ENCODE results near the gene SLC24A4. TPM values are rescaled to one million over a fixed set of nuclear protein-coding genes. Genes with fewer than 3 reads are reported as not detected.

Gene SLC24A4
- total RNA-seq, 1 experiment from 2014 or later, result not detected

GRCh38 chr14:92455231-92455630, 132.3 kb downstream of the SLC24A4 start:
- intact Hi-C loops (cut with micrococcal nuclease), result loop anchor here (5.0 kb wide), 2 partner anchors 303 to 318 kb away; no protein-coding TSS in a partner anchor
- DNase-seq (no peak), ATAC-seq (no peak)
- ChIA-PET CTCF (no interaction called here), POLR2A (ENCODE audit: unreplicated experiment) (no interaction called here)
- Histone ChIP-seq H3K79me2 (ENCODE audit: low read length) (no peaks in the 10 kb centered on the region), H3K27ac (ENCODE audit: low read length) (no peak overlapping the region), H3K4me2 (ENCODE audit: low read length) (no peak overlapping the region), H3K36me3 (ENCODE audit: low read depth, low read length) (no peaks in the 10 kb centered on the region), H3K4me3 (ENCODE audit: low read length) (no peak overlapping the region), H3K9me2 (replicated peaks; ENCODE audit: low read length) (no peaks in the 10 kb centered on the region), H4K20me1 (ENCODE audit: low read length) (no peaks in the 10 kb centered on the region), H3K4me1 (ENCODE audit: insufficient read depth, low read length) (no peaks in the 10 kb centered on the region), H3K27me3 (ENCODE audit: low read length) (no peaks in the 10 kb centered on the region), H3K9ac (ENCODE audit: low read length) (no peak overlapping the region), H3F3A (ENCODE audit: low read length, unreplicated experiment) (no peaks in the 10 kb centered on the region), H2AFZ (ENCODE audit: low read length) (no peak overlapping the region), H3K9me3 (ENCODE audit: low read length) (no peaks in the 10 kb centered on the region)
- TF ChIP-seq CTCF (conservative IDR thresholded peaks at IDR 0.05; ENCODE audit: low read depth, low read length) (no peak), EZH2 (IDR thresholded peaks at IDR 0.05; ENCODE audit: low read length, unreplicated experiment) (no peak), EZH2phosphoT487 (IDR thresholded peaks at IDR 0.05; ENCODE audit: borderline replicate concordance, low read length) (no peak)
- no TSS peak for BruUV-seq (replicated peaks)

- ATAC-seq, result peak; percentile 85
- CTCF ChIA-PET, result no interaction called here
- peak; percentile 82 for TF ChIP-seq CTCF (conservative IDR thresholded peaks at IDR 0.05; ENCODE audit: low read depth, low read length)
- no peak for TF ChIP-seq EZH2 (IDR thresholded peaks at IDR 0.05; ENCODE audit: low read length, unreplicated experiment)
These were observed 133.4 kb downstream of the SLC24A4 start for GRCh38 chr14:92456215-92457015.

GRCh38 chr14:92457016-92457565, 134.1 kb downstream of the SLC24A4 start:
- no peaks in the 10 kb centered on the region for H3K9me2 ChIP-seq (replicated peaks; ENCODE audit: low read length)
- POLR2A ChIA-PET (ENCODE audit: unreplicated experiment), result no interaction called here
- no peaks in the 10 kb centered on the region for H3K27me3 ChIP-seq (ENCODE audit: low read length)
- CTCF ChIA-PET, result no interaction called here
- H3K4me2 ChIP-seq (ENCODE audit: low read length), result no peak overlapping the region
- DNase-seq (no peak), ATAC-seq (no peak)
- H3K36me3 ChIP-seq (ENCODE audit: low read depth, low read length), result no peaks in the 10 kb centered on the region
- H3K9ac ChIP-seq (ENCODE audit: low read length), result no peak overlapping the region
- no peaks in the 10 kb centered on the region for H3F3A ChIP-seq (ENCODE audit: low read length, unreplicated experiment)
- BruUV-seq (replicated peaks), result no TSS peak
- TF ChIP-seq CTCF (conservative IDR thresholded peaks at IDR 0.05; ENCODE audit: low read depth, low read length) (no peak), EZH2phosphoT487 (IDR thresholded peaks at IDR 0.05; ENCODE audit: borderline replicate concordance, low read length) (no peak), EZH2 (IDR thresholded peaks at IDR 0.05; ENCODE audit: low read length, unreplicated experiment) (no peak)
- H3K9me3 ChIP-seq (ENCODE audit: low read length), result no peaks in the 10 kb centered on the region
- intact Hi-C loops (cut with micrococcal nuclease), result loop anchor here (5.0 kb wide), 2 partner anchors 305 to 320 kb away; no protein-coding TSS in a partner anchor
- no peak overlapping the region for H3K27ac ChIP-seq (ENCODE audit: low read length)
- no peaks in the 10 kb centered on the region for H3K79me2 ChIP-seq (ENCODE audit: low read length)
- no peaks in the 10 kb centered on the region for H4K20me1 ChIP-seq (ENCODE audit: low read length)
- no peak overlapping the region for H2AFZ ChIP-seq (ENCODE audit: low read length)
- H3K4me1 ChIP-seq (ENCODE audit: insufficient read depth, low read length), result no peaks in the 10 kb centered on the region
- H3K4me3 ChIP-seq (ENCODE audit: low read length), result no peak overlapping the region

More at GRCh38 chr14:92456215-92457015, 133.4 kb downstream of the SLC24A4 start:
- no TSS peak for BruUV-seq (replicated peaks)
- Histone ChIP-seq H3K27ac (ENCODE audit: low read length) (no peak overlapping the region), H3K9me2 (replicated peaks; ENCODE audit: low read length) (no peaks in the 10 kb centered on the region), H3K4me3 (ENCODE audit: low read length) (no peak overlapping the region), H3K27me3 (ENCODE audit: low read length) (no peaks in the 10 kb centered on the region), H3K4me2 (ENCODE audit: low read length) (no peak overlapping the region), H3K9ac (ENCODE audit: low read length) (no peak overlapping the region), H2AFZ (ENCODE audit: low read length) (no peak overlapping the region), H3K36me3 (ENCODE audit: low read depth, low read length) (no peaks in the 10 kb centered on the region), H3K9me3 (ENCODE audit: low read length) (no peaks in the 10 kb centered on the region), H4K20me1 (ENCODE audit: low read length) (no peaks in the 10 kb centered on the region), H3K4me1 (ENCODE audit: insufficient read depth, low read length) (no peaks in the 10 kb centered on the region), H3F3A (ENCODE audit: low read length, unreplicated experiment) (no peaks in the 10 kb centered on the region), H3K79me2 (ENCODE audit: low read length) (no peaks in the 10 kb centered on the region)
- peak; percentile 73 for DNase-seq
- POLR2A ChIA-PET (ENCODE audit: unreplicated experiment), result no interaction called here
- intact Hi-C loops (cut with micrococcal nuclease), result loop anchor here (5.0 kb wide), 2 partner anchors 304 to 319 kb away; no protein-coding TSS in a partner anchor
